T-helper 1 cell treated with Interleukin-12 subunit alpha and Interleukin-12 subunit beta and Interleukin-4 antibody, amounts not matched to agents 30 μg/mL and 1 μg/mL, for 36 hours (primary cell): ENCODE measurements around the gene PNMA6A.
A peak's percentile ranks its signal among the peaks of the same experiment; 100 is the strongest.
"Not testable (repeated sequence)": the region's sequence is repeated elsewhere in the genome, so short reads cannot be mapped to it uniquely, and the experiment has no call there.

Experiments used
- H3K27ac Mint-ChIP-seq: one replicate; pipeline ENCODE4 v1.8.0; 2021; ENCODE audit warnings: mild to moderate bottlenecking, mixed read lengths
- H3K27me3 Mint-ChIP-seq: one replicate; pipeline ENCODE4 v1.8.0; 2021; ENCODE audit warnings: low read depth, mixed read lengths
- H3K36me3 Mint-ChIP-seq: one replicate; pipeline ENCODE4 v1.8.0; 2021; ENCODE audit warnings: low read depth, mixed read lengths
- H3K4me1 Mint-ChIP-seq: one replicate; pipeline ENCODE4 v1.8.0; 2021; ENCODE audit warnings: low read depth, mixed read lengths
- H3K4me3 Mint-ChIP-seq: one replicate; pipeline ENCODE4 v1.8.0; 2021; ENCODE audit warnings: mild to moderate bottlenecking, moderate library complexity, mixed read lengths
- H3K9me3 Mint-ChIP-seq: one replicate; pipeline ENCODE4 v1.8.0; 2021; ENCODE audit warnings: mixed read lengths

PNMA6A gene

GRCh38 chrX:153071909-153072583 is at the start of gene PNMA6A:
PNMA6A (plus strand) TSS chrX:153072454; CDS start chrX:153073063, 609 bp downstream.
- H3K27me3 Mint-ChIP-seq, H3K4me1 Mint-ChIP-seq, H3K36me3 Mint-ChIP-seq, H3K27ac Mint-ChIP-seq, H3K9me3 Mint-ChIP-seq, H3K4me3 Mint-ChIP-seq: not testable (repeated sequence)

DNA sequence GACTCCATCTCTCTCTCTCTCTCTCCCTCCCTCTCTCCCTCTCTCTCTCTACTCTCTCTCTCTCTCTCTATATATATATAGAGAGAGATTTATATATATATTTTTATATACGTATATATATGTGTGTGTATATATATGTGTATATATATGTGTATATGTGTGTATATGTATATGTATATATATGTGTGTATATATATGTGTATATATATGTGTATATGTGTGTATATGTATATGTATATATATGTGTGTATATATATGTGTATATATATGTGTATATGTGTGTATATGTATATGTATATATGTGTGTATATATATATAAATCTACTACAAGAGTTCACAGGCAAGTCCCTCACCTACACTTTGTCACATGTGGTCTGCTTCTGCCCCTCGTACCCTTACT is 45.8 kb upstream of the PNMA6A start:
- H3K9me3 Mint-ChIP-seq, H3K27ac Mint-ChIP-seq, H3K4me1 Mint-ChIP-seq, H3K36me3 Mint-ChIP-seq, H3K4me3 Mint-ChIP-seq, H3K27me3 Mint-ChIP-seq: not testable (repeated sequence)

DNA sequence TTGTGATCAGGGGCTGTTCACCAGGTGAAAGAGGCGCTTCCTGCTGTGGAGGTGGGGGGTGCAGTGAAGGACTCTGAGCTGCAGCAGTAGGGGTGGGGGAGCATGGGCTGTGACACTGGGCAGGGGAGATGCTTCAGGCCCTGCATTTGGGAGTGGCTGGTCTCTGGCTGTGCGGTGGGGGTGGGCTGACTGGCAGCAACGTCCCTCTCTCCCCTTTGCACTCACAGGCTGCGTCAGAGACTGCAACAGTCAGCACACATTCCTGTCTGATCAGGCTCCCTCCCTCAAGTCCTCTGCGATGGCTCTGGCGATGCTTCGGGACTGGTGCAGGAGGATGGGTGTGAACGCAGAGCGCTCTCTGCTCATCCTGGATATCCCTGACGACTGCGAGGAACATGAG is 43.8 kb upstream of the PNMA6A start:
- H3K36me3 Mint-ChIP-seq, H3K4me1 Mint-ChIP-seq, H3K27ac Mint-ChIP-seq, H3K9me3 Mint-ChIP-seq, H3K27me3 Mint-ChIP-seq, H3K4me3 Mint-ChIP-seq: not testable (repeated sequence)

GRCh38 chrX:153029162-153029561 is 43.1 kb upstream of the PNMA6A start:
- H3K9me3 Mint-ChIP-seq: no peaks in the 10 kb centered on the region
- peaks cover 7% of the 10 kb centered on the region for H3K4me1 Mint-ChIP-seq
- H3K4me3 Mint-ChIP-seq: no peak overlapping the region
- peak overlapping the region; percentile 2 for H3K27ac Mint-ChIP-seq
- H3K36me3 Mint-ChIP-seq: no peaks in the 10 kb centered on the region
- no peaks in the 10 kb centered on the region for H3K27me3 Mint-ChIP-seq

DNA sequence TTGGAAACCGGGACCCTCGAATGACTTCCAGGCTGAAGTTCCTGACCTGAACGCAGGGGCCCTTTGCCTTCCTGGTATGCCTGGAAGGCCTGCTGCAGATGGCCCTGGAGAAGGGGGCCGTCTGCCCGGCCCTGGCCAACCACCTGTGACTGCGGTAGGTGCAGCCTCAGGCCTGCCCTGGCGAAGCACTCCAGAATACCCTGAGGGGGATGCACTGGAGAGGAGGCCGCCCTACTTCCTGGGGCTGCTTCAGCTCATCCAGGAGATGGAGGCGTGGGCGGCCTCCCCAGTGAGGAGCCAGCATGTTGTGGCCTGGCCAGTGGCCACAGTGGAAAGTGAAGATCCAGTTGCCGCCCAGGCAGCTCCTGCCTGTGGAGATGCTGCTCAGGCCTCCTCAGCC is 42.4 kb upstream of the PNMA6A start:
- no peaks in the 10 kb centered on the region for H3K27me3 Mint-ChIP-seq
- no peak overlapping the region for H3K27ac Mint-ChIP-seq
- H3K4me3 Mint-ChIP-seq: no peak overlapping the region
- H3K36me3 Mint-ChIP-seq: no peaks in the 10 kb centered on the region
- peaks cover 7% of the 10 kb centered on the region for H3K4me1 Mint-ChIP-seq
- no peaks in the 10 kb centered on the region for H3K9me3 Mint-ChIP-seq

- no peak overlapping the region for H3K27ac Mint-ChIP-seq
- H3K27me3 Mint-ChIP-seq: no peaks in the 10 kb centered on the region
- H3K4me3 Mint-ChIP-seq: no peak overlapping the region
- peaks cover 7% of the 10 kb centered on the region for H3K4me1 Mint-ChIP-seq
- H3K36me3 Mint-ChIP-seq: no peaks in the 10 kb centered on the region
- no peaks in the 10 kb centered on the region for H3K9me3 Mint-ChIP-seq
Observed at GRCh38 chrX:153030801-153031200, 41.5 kb upstream of the PNMA6A start.

GRCh38 chrX:153032397-153033118 is 39.7 kb upstream of the PNMA6A start:
- H3K27ac Mint-ChIP-seq: peak overlapping the region; percentile 83
- no peaks in the 10 kb centered on the region for H3K9me3 Mint-ChIP-seq
- H3K27me3 Mint-ChIP-seq: no peaks in the 10 kb centered on the region
- H3K4me1 Mint-ChIP-seq: peaks cover 7% of the 10 kb centered on the region
- H3K36me3 Mint-ChIP-seq: no peaks in the 10 kb centered on the region
- peak overlapping the region; percentile 80 for H3K4me3 Mint-ChIP-seq

DNA sequence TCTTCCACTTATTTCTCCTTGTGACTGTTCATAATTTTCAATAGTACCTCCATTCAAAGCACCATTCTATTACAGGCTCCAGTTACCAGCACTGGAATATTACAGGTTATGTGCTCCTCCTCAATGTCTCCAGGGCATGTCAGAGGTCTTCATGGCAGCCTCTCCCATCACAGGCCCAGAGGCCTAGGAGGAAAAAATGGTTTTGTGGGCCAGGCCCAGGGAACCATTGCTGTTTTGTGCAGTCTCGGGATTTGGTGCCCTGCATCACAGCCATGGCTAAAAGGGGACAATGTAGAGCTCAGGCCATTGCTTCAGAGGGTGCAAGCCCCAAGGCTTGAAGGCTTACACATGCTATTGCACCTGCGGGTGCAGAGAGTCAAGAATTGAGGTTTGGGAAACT is 23.2 kb upstream of the PNMA6A start:
- Mint-ChIP-seq H3K4me3 (no peak overlapping the region), H3K4me1 (no peaks in the 10 kb centered on the region), H3K36me3 (peaks cover 9% of the 10 kb centered on the region), H3K27ac (no peak overlapping the region), H3K9me3 (peaks cover 14% of the 10 kb centered on the region), H3K27me3 (peaks cover 5% of the 10 kb centered on the region)

DNA sequence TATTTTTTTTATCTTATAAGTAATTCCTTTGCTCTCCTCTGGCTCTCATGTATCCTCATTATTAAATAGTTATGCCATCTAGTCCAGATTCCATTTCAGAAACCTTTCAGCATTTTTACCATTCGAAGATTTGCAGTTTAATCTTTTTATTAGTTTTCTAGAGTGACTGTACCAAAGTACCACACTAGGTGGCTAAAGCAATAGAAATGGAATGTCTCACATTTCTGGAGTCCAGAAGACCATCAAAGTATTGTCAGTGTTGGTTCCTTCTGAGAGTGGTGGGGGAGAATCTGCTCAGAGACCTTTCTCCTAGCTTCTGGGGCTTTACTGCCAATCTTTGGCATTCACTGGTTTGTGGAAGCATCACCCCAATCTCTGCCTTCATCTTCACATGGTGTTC is 19.7 kb upstream of the PNMA6A start:
- Mint-ChIP-seq H3K4me3 (no peak overlapping the region), H3K9me3 (peaks cover 14% of the 10 kb centered on the region), H3K27me3 (peaks cover 16% of the 10 kb centered on the region), H3K36me3 (peaks cover 9% of the 10 kb centered on the region), H3K27ac (no peak overlapping the region), H3K4me1 (no peaks in the 10 kb centered on the region)

GRCh38 chrX:153055871-153056749 is 16.1 kb upstream of the PNMA6A start, which contains the start of gene PNMA3:
PNMA3 (plus strand) TSS chrX:153056470; CDS start chrX:153057056, 586 bp downstream.
- peaks cover 16% of the 10 kb centered on the region for H3K27me3 Mint-ChIP-seq
- H3K36me3 Mint-ChIP-seq: no peaks in the 10 kb centered on the region
- no peak within 1 kb of the TSS for H3K27ac Mint-ChIP-seq
- H3K4me1 Mint-ChIP-seq: no peaks in the 10 kb centered on the region
- H3K4me3 Mint-ChIP-seq: no peak within 1 kb of the TSS
- no peaks in the 10 kb centered on the region for H3K9me3 Mint-ChIP-seq

DNA sequence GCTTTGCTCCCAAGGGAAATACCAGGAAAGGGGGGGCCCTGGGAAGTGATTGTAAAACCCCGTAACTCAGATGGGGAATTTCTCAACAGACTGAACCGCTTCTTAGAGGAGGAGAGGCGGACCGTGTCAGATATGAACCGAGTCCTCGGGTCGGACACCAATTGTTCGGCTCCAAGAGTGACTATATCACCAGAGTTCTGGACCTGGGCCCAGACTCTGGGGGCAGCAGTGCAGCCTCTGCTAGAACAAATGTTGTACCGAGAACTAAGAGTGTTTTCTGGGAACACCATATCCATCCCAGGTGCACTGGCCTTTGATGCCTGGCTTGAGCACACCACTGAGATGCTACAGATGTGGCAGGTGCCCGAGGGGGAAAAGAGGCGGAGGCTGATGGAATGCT is 15.0 kb upstream of the PNMA6A start:
- Mint-ChIP-seq H3K27ac (no peak overlapping the region), H3K36me3 (no peaks in the 10 kb centered on the region), H3K27me3 (peaks cover 16% of the 10 kb centered on the region), H3K9me3 (no peaks in the 10 kb centered on the region), H3K4me3 (no peak overlapping the region), H3K4me1 (no peaks in the 10 kb centered on the region)

- no peak overlapping the region for H3K27ac Mint-ChIP-seq
- no peak overlapping the region for H3K4me3 Mint-ChIP-seq
- H3K4me1 Mint-ChIP-seq: no peaks in the 10 kb centered on the region
- H3K9me3 Mint-ChIP-seq: no peaks in the 10 kb centered on the region
- H3K36me3 Mint-ChIP-seq: no peaks in the 10 kb centered on the region
- H3K27me3 Mint-ChIP-seq: peaks cover 11% of the 10 kb centered on the region
Observed at GRCh38 chrX:153059191-153060094, 12.8 kb upstream of the PNMA6A start.

DNA sequence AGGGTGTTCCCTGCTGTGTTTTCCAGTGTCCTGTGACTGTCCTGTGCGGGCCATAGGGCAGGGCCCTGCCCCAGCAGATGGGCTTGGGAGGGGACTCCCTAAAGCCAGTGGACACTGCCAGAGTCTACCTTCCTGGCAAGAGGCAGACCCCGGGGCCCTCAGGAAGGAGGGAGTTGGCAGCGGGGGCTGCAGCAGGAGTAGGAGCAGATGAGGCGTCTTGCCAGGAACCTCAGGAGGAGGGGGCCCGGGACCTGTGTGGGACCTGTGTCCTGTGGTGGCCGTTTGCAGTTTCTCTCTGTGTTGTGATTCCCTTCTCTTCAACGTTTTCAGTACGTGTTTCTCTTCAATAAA is 12.2 kb upstream of the PNMA6A start:
- Mint-ChIP-seq H3K27ac (no peak overlapping the region), H3K36me3 (no peaks in the 10 kb centered on the region), H3K27me3 (peaks cover 8% of the 10 kb centered on the region), H3K9me3 (no peaks in the 10 kb centered on the region), H3K4me1 (no peaks in the 10 kb centered on the region), H3K4me3 (no peak overlapping the region)

GRCh38 chrX:153061732-153062131 is 10.5 kb upstream of the PNMA6A start:
- H3K4me3 Mint-ChIP-seq: no peak overlapping the region
- H3K36me3 Mint-ChIP-seq: no peaks in the 10 kb centered on the region
- H3K27me3 Mint-ChIP-seq: peaks cover 4% of the 10 kb centered on the region
- H3K9me3 Mint-ChIP-seq: no peaks in the 10 kb centered on the region
- H3K27ac Mint-ChIP-seq: no peak overlapping the region
- H3K4me1 Mint-ChIP-seq: no peaks in the 10 kb centered on the region
